Measurements from ENCODE around the gene VWA3A. TPM values are rescaled to one million over a fixed set of nuclear protein-coding genes. Genes with fewer than 3 reads are reported as not detected.

VWA3A gene
- total RNA-seq, 6 experiments from 2014 or later = 0.15 TPM; not detected in 5

DNA sequence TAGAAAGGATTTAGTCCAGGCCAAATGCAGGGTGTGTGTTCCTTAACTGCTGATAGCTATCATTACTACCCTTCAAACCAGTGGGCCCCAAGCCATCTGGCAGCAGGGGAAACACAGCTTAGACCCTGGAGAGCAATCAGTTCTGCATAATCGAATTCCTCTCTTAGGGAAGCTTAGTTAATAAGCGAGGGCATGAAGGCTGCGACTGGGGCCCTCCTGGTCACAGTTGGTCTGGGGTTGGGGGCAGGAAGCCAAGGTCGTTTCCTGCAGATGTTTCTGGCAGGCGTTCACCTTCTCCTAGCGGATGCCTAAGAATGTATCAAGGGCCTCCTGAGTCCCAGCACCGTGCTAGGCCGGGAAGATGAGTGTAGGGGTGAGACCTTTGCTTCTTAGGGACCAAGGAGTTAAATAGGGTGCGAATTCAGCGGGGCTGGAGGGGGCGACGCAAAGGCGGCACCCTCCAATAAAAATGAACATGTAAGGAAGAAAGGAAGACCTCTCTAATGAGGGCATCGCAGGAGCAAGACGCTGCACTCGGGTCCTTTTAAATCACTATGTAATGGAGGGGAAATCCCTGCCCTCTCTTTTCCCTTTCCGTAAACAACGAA, 97.2 kb downstream of the VWA3A start:
- intact Hi-C loops (cut with DNase I) = loop anchor here (5.0 to 10.0 kb wide), 2 partner anchors 182 to 185 kb away; partner anchors contain the start of genes MOSMO (in 2 of the 2) and PDZD9 (in 1 of the 2)
- peak overlapping the region; percentile 55 to 78 (median 60) for H3K4me3 ChIP-seq
- ATAC-seq = no peak
- WGBS (ENCODE audit: insufficient coverage, low coverage, low lambda C conversion rate, missing lambda C conversion rate) = 2% methylated on average over 13 of the region's 18 CpGs
- H3K4me1 ChIP-seq = peaks cover 0 to 26% (median 7%) of the 10 kb centered on the region in 4 donors
- H3K9me3 ChIP-seq = no peaks in the 10 kb centered on the region
- H3K27ac ChIP-seq = peak overlapping the region; percentile 78 to 85 (median 85)
- peak; percentile 55 to 70 (median 67) for DNase-seq
- no peaks in the 10 kb centered on the region for H3K36me3 ChIP-seq
- no peaks in the 10 kb centered on the region for H3K27me3 ChIP-seq
- TF ChIP-seq, protein P1, sequence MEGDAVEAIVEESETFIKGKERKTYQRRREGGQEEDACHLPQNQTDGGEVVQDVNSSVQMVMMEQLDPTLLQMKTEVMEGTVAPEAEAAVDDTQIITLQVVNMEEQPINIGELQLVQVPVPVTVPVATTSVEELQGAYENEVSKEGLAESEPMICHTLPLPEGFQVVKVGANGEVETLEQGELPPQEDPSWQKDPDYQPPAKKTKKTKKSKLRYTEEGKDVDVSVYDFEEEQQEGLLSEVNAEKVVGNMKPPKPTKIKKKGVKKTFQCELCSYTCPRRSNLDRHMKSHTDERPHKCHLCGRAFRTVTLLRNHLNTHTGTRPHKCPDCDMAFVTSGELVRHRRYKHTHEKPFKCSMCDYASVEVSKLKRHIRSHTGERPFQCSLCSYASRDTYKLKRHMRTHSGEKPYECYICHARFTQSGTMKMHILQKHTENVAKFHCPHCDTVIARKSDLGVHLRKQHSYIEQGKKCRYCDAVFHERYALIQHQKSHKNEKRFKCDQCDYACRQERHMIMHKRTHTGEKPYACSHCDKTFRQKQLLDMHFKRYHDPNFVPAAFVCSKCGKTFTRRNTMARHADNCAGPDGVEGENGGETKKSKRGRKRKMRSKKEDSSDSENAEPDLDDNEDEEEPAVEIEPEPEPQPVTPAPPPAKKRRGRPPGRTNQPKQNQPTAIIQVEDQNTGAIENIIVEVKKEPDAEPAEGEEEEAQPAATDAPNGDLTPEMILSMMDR (IDR thresholded peaks at IDR 0.05) = no peak
- no peak for TF ChIP-seq POLR2A (IDR thresholded peaks at IDR 0.05)

GRCh38 chr16:22190081-22190775, 97.9 kb downstream of the VWA3A start:
- WGBS (ENCODE audit: insufficient coverage, low coverage, low lambda C conversion rate, missing lambda C conversion rate) = 0% methylated on average over 16 of the region's 72 CpGs
- DNase-seq (peak; percentile 80 to 89 (median 88)), ATAC-seq (peak; percentile 63 to 80 (median 73))
- TF ChIP-seq, protein P1 (IDR thresholded peaks at IDR 0.05) = no peak
- TF ChIP-seq POLR2A (IDR thresholded peaks at IDR 0.05) = peak; percentile 92
- no peaks in the 10 kb centered on the region for H3K9me3 ChIP-seq
- peak overlapping the region; percentile 78 to 85 (median 85) for H3K27ac ChIP-seq
- peaks cover 0 to 27% (median 7%) of the 10 kb centered on the region in 4 donors for H3K4me1 ChIP-seq
- no peaks in the 10 kb centered on the region for H3K27me3 ChIP-seq
- H3K36me3 ChIP-seq = no peaks in the 10 kb centered on the region
- peak overlapping the region; percentile 55 to 78 (median 60) for H3K4me3 ChIP-seq
- intact Hi-C loops (cut with DNase I) = no loop called here

- Histone ChIP-seq H3K27me3 (no peaks in the 10 kb centered on the region), H3K4me1 (peaks cover 0 to 30% (median 7%) of the 10 kb centered on the region in 4 donors), H3K9me3 (no peaks in the 10 kb centered on the region), H3K36me3 (no peaks in the 10 kb centered on the region), H3K27ac (peak overlapping the region; percentile 87 to 94 (median 93)), H3K4me3 (peak overlapping the region; percentile 18 to 44 (median 30))
- intact Hi-C loops (cut with DNase I) = no loop called here
- TF ChIP-seq, protein P1 (IDR thresholded peaks at IDR 0.05) = no peak
- peak; percentile 95 for TF ChIP-seq POLR2A (IDR thresholded peaks at IDR 0.05)
- DNase-seq = peak; percentile 100
- WGBS (ENCODE audit: insufficient coverage, low coverage, low lambda C conversion rate, missing lambda C conversion rate) = under 1% methylated on average over 42 of the region's 43 CpGs
- peak; percentile 66 to 83 (median 76) for ATAC-seq
Measured at GRCh38 chr16:22190776-22191531, 98.6 kb downstream of the VWA3A start.

GRCh38 chr16:22191532-22192260, 99.4 kb downstream of the VWA3A start:
- TF ChIP-seq, protein P1 (IDR thresholded peaks at IDR 0.05) = no peak
- no peak for TF ChIP-seq POLR2A (IDR thresholded peaks at IDR 0.05)
- DNase-seq = no peak
- H3K4me3 ChIP-seq = peak overlapping the region; percentile 18 to 44 (median 30)
- peak overlapping the region; percentile 87 to 94 (median 93) for H3K27ac ChIP-seq
- 5% methylated on average over 9 of the region's 9 CpGs for whole genome bisulfite sequencing (ENCODE audit: insufficient coverage, low coverage, low lambda C conversion rate, missing lambda C conversion rate)
- ATAC-seq = no peak
- no peaks in the 10 kb centered on the region for H3K27me3 ChIP-seq
- intact Hi-C loops (cut with DNase I) = no loop called here
- H3K36me3 ChIP-seq = no peaks in the 10 kb centered on the region
- H3K4me1 ChIP-seq = peaks cover 0 to 30% (median 7%) of the 10 kb centered on the region in 4 donors
- no peaks in the 10 kb centered on the region for H3K9me3 ChIP-seq

Data from right lobe of liver (tissue), 6 donors.